GOT3 (cell line): ENCODE measurements around the gene ERC2.

Experiments used
- DNase-seq: peaks from one replicate; lab custom pipeline; 2025; ENCODE audit warnings: mixed read lengths; lab: John Stamatoyannopoulos, UW

The ERC2 gene

DNA sequence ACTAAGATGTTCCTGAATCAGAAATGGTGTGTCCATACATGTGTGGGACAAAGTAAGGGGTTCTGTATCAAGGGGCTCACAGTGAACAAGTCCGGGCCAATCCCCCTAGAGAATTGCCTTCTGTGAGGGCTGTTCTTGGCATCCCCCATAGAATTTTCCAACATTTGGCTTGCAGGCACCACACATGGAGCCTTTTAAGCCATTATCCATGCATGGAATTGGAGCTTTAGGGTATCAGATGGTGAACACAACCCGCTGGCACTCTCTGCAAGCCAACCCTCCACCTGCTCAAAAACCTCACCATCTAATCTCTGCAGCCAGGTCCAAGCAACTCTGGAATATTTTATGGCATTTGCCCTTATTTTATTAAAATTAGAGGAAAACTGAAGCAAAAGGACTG, 278.7 kb downstream of the ERC2 start:
- no peak for DNase-seq

DNA sequence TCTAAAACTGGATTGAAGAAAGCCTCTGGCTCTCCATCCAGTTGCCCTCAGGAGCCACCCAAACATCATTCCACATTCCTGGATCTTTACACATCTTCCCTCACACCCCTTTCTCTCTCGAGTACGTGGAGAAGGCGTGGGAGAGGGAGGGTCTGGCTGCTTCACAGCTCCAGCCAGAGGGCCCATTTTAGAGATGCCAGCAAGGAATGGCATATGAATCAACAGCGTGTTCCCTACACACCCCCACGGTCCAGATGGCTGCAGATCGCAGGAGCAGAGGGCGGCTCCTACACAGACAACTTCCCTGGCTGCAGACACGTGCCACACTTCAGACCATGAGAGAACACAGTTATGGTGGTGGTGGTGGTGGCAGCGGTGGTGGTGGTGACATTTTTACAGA, 280.1 kb downstream of the ERC2 start:
- no peak for DNase-seq

DNA sequence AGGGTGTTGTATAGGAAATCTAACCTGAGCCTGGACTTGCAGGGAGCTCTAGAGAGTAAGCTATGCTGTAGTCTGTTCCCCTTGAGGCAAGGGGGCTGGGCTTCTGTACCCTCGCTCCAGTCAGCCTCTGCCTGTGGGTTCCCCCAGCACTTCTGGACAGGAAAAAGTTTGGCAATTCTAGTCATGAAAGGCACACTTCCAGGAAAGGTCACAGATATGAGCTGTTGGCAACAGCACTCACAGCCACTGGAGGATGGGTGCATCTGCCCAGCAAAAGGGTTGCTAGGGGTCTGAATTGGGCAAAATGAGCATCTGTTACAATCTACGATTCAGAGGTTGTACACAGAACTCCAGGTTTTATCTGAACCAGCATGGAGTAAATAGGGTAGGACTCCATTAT, 281.2 kb downstream of the ERC2 start:
- DNase-seq, result no peak

GRCh38 chr3:56185827-56186226, 282.4 kb downstream of the ERC2 start:
- no peak for DNase-seq

GRCh38 chr3:56183529-56183928, 284.7 kb downstream of the ERC2 start:
- DNase-seq, result no peak

GRCh38 chr3:56180433-56180832, 287.8 kb downstream of the ERC2 start:
- no peak for DNase-seq

DNA sequence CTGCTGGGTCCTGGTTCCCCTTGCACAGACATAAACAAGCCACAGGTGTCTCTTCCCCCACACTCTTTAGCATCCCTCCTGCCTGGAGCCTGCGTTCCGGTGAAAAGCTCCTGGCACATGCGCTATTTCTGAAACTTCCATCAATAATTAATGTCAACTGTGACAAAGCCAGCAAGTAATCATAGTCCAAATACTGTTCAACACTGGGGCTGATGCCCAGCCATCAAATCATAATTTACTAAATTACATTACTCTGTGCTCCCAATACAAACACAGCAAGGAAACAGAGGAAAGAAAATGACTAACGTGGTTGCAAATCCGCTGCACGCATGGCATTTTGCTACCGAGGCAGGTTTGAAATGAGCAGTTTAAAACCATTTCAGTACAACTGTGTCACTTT, 294.7 kb downstream of the ERC2 start:
- no peak for DNase-seq

GRCh38 chr3:56164436-56164835, 303.8 kb downstream of the ERC2 start:
- no peak for DNase-seq

DNA sequence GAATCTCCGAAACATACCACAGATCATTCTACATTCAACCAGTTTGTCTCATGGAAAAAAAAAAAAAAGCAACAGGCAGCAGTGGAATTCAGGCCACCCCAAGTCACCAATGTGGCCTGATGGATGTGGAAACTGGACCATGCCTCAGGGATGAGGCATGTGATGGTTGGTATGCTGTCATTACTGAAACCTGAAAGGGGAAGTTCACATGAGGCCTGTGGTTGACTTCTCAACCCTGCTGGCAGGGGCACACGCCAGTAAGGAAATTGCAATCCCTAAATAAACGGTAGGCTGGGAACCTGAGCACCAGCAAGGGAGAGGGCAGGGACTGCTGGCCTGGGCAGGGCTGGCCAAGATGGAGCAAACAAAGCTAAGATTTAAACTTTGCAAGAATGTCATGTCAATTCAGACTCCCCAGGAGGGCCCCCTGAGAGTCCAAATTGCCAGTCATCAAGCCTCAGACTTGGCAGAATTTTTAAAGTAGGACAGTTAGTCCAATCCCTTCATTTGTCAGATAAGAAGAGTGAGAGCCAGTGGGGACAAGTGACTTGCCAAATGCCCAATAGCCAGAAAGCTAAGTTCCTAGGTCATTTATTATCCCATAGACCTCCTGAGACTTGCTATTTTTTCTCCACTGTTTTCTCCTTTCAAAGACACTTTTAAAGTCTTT, 310.4 kb downstream of the ERC2 start:
- no peak for DNase-seq

DNA sequence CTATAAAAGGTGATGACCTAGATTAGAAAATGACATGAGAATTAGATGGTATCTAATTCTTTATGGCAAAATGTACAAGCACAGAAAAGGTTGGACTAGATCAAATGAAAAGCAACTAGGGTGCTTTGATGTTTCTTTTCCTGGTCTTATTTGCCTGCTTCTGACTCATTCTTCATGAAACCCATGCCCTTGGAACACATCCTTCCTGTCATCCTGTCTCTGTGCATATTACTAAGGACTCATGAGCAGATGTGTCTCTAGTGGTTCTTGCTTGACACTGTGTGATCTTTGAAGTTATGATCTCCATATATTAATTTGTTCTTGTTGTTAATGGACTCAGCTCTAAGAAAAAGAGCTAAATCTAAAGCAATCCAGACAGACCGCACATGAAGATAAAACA, 314.0 kb downstream of the ERC2 start:
- no peak for DNase-seq

DNA sequence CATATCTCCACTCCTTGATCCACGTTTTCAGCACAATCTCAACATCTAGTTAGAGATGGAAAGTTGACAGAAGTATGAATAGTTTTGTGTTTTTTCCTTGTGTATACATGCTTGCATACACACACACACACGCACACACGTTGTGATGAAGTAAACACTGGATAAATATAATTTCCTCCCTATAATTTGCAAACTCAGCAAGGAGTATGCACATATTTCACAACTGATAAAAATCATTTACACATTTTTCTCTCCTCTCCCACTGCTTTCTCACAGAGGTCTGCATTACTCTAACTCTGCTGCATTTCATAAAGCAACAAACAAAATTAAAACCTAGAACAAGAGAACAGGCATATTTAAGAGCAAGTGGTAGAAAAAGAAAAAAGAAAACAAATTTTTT, 320.9 kb downstream of the ERC2 start:
- DNase-seq, result no peak

GRCh38 chr3:56145410-56145809, 322.9 kb downstream of the ERC2 start:
- DNase-seq, result no peak

GRCh38 chr3:56144805-56145204, 323.5 kb downstream of the ERC2 start:
- no peak for DNase-seq

DNA sequence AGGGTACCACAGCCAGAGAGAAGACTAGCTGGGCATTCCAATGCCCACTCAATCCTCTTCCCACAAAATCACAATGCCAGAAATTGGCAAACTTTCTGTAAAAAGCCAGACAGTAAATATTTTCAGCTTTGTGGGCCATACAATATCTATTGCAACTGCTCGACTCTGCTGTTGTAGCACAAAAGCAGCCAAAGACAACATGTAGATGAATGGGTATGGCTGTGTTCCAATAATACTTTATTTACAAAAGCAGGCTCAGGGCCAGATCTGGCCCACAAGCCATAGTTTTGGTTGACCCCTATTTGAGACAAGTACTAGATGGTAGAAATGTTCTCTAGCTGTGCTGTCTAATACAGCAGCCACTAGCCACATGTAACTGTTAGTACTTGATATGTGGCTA, 330.9 kb downstream of the ERC2 start:
- no peak for DNase-seq

DNA sequence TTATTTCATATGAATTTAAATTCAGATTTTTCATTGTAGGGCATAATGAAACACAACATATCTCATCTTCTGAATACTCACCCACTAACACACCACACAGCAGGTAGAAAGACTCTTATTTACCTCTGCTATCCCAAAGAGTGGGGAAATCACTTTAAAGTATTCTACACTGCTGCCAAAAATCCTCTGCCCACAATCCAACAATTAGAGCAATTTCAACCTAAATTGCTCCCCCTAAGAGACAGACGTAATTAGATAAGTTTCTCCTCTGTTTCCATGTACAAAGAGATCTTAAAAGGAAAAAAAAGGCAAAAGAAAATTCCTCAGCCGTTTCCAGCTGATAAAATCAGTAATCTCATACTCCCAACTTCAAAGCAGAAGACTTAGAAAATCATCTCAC, 331.8 kb downstream of the ERC2 start:
- DNase-seq, result no peak

DNA sequence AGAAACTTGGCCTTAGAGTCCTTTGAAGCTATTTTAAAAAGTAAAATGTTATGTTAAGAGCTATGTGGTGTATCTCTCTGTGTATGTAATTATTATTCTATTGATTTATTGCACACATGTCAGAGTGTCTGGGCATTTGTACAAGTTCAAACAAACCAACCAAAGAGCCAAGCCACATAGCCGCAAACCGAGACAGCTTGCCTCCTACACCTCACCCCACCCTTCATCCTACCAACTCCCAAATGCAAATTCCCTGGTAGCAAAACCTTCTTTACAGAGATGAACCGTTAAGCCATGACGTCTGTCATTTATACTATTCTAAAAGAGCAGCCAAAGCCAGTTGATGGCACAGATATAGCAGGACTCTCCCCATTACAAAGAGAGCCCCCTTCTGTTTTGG, 332.3 kb downstream of the ERC2 start:
- DNase-seq, result no peak

GRCh38 chr3:56133423-56133822, 334.8 kb downstream of the ERC2 start:
- no peak for DNase-seq

GRCh38 chr3:56132762-56133161, 335.5 kb downstream of the ERC2 start:
- DNase-seq, result no peak

GRCh38 chr3:56131974-56132590, 336.2 kb downstream of the ERC2 start:
- no peak for DNase-seq

DNA sequence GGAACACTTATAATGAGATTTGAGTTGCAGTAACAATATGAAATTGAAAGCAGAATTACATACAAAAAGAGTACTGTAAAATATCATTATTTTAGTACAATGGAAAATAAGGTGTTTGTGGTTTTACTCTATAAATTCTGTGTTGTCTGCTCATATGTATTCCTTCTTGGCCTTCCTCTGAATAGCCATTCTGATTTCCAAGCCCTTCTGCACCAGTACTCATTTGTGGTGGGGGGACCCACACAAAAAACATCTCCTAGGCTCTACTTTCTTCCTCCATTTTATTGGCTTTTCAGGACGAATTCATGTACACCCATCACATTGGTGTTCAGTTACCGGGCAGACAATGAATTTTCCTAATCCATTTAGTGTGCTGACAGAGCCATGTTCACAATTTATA, 338.2 kb downstream of the ERC2 start:
- no peak for DNase-seq

DNA sequence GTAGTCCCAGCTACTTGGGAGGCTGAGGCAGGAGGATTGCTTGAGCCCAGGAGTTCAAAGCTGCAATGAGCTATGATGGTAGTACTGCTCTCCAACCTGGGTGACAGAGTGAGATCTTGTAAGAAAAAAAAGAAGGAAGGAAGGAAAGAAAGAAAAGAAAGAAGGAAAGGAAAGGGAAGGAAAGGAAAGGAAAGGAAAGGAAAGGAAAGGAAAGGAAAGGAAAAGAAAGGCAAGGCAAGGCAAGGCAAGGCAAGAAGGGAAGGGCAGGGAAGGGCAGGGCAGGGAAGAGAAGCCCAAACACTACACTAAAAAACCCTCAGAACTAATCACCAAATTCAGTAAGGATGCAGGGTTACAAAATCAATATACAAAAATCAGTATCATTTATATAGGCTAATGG, 341.6 kb downstream of the ERC2 start:
- no peak for DNase-seq

DNA sequence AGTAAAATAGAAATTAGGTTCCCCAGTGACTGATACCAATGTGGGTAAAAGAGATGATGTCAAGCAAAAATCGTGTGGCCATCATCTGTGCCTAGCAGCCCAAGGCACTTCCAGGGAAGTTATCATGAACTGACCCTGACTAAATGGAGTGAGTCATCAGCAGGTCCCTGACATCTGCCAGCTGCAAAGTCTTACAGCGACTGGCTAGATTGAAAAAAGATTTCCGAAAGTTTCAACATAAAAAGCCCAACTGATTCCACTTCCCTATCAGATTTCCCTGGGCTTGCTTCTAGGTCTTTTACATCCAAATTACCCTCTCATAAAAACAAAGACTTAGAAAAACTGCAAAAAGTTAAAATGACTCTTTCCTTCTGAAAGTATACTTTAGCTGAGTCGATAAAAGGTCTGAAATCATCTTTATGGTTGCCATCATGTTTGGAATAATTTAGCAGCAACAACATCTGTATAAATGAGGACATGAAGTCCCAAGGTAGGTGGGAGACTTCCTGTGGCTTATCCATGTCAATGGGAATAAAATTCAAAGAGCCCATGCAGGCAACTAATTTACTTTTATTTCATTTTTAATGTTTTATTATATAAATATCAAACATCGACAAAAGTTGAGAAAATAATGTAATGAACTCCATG, 342.8 kb downstream of the ERC2 start:
- no peak for DNase-seq

DNA sequence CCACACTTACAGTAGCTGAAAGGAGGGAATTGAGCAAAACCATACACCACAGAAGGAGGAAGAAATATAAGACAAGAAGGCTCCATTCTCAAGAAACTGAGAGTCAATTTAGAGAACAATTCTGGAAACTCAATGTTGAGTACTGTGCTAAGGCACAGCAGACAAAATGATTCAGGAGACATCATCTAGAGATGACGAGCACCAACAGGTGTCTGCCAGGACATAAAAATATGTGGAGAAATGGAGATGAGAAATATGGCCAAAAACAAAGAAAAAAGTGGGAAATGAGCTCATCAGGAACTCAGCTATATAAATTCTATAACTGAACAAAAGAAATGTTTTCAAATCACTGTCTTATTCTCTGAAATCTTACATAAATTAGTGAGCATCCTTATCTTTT, 343.7 kb downstream of the ERC2 start:
- DNase-seq, result no peak

DNA sequence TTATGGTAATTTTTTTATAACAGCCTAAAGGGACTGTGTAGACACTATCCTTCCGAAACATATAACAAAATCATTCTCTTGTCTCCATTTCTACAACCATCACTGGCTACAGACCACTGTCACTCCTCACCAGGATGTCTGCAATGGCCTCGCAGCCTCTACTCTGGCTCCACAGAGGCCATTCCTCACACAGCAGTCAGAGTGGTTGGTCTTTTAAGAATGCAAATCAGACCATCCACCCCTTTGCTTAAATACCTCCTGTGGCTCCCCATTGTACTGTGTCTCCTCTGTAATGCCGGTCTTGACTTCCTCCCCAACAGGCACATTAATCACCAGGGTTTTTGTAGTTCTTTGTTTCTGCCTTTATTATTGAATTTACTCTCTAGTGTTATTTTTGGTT, 344.8 kb downstream of the ERC2 start:
- DNase-seq, result no peak
